Stomach (tissue), 9 donors: Measurements from ENCODE around the gene MANSC4. TPM values are rescaled to one million over a fixed set of nuclear protein-coding genes. Genes with fewer than 3 reads are reported as not detected.

ENCODE experiments used
- DNase-seq, 2 donors: peaks; one replicate each; pipeline versions ENCODE4 v3.0.0 to v3.0.0-alpha.2; 2013 to 2019
- H3K27ac ChIP-seq, 5 donors: fragments of 200-600 bp in 4 of 5; sonication (generic) in 4 of 5; one replicate each; pipeline ENCODE4 v1.5.1; 2013 to 2019; ENCODE audit warnings: mild to moderate bottlenecking in 1 of 5, moderate library complexity in 1 of 5
- H3K27me3 ChIP-seq, 3 donors: fragments of 200-600 bp; sonication (generic); one replicate each; pipeline ENCODE4 v1.5.1; 2017 to 2019; ENCODE audit warnings: mixed run types in 1 of 3
- H3K36me3 ChIP-seq, 4 donors: fragments of 200-600 bp; sonication (generic); 1 replicate in 3 of 4; 2 replicates in 1 of 4; pipeline ENCODE4 v1.5.1; 2016 to 2019
- H3K4me1 ChIP-seq, 4 donors: fragments of 200-600 bp; sonication (generic); one replicate each; pipeline ENCODE4 v1.5.1; 2016 to 2019
- H3K4me3 ChIP-seq, 4 donors: fragments of 200-600 bp; sonication (generic) in 3 of 4; one replicate each; pipeline ENCODE4 v1.5.1; 2016 to 2019; ENCODE audit warnings: mild to moderate bottlenecking in 1 of 4
- H3K9me3 ChIP-seq, 4 donors: fragments of 200-600 bp; sonication (generic); one replicate each; pipeline ENCODE4 v1.5.1; 2016 to 2019
- EP300 ChIP-seq: sonication (generic); formaldehyde crosslinking; IDR thresholded peaks from one replicate; pipeline ENCODE4 v1.6.1; 2017; ENCODE audit warnings: antibody characterized with exemption
- POLR2A ChIP-seq, 4 donors: fragments of 450-650 bp; IDR thresholded peaks; one replicate each; pipeline ENCODE4 v1.6.1; 2016; ENCODE audit warnings: antibody characterized with exemption in 4 of 4, control low read depth in 2 of 4, mild to moderate bottlenecking in 1 of 4, moderate library complexity in 1 of 4
- POLR2AphosphoS5 ChIP-seq, 3 donors: sonication (generic); formaldehyde crosslinking; IDR thresholded peaks; one replicate each; pipeline ENCODE4 v1.6.1; 2016; ENCODE audit warnings: antibody characterized with exemption in 3 of 3
- WGBS, 5 donors: extraction: QIAGEN DNeasy Blood & Tissue Kit in 3 of 5; methylation state at CpG; one replicate each; pipeline versions ENCODE4 v1.1.5 to v1.1.7; 2013 to 2018; 5-methylcytosine and 5-hydroxymethylcytosine counted together
- intact Hi-C: fragments of 100-400 bp; cut with DNase I; formaldehyde crosslinking; loops from one replicate; pipeline ENCODE4 v1.15.1; 2023; ENCODE audit warnings: low total_unique reads
- polyA plus RNA-seq, 3 donors: library from polyadenylated mRNA; stranded (reverse); fragments of 200-250 nt; gene quantifications; one replicate each; pipeline ENCODE4 v1.2.3, GENCODE V29; 2013
- total RNA-seq, 5 donors: library from RNA; depleted of rRNA; stranded (reverse); fragments of >200 nt; gene quantifications; one replicate each; pipeline versions ENCODE4 v1.1.0 to v1.2.3, GENCODE V29; 2014 to 2016
- TF ChIP-seq, protein P1 (sequence below), 7 experiments: fragments of 450-650 bp in 4 of 7; fragments of 200-600 bp in 3 of 7; sonication (generic) in 3 of 7; IDR thresholded peaks; one replicate each; pipeline ENCODE4 v1.5.1; 2016 to 2019; ENCODE audit warnings: antibody characterized with exemption in 7 of 7, control low read depth in 2 of 7, mild to moderate bottlenecking in 1 of 7
- donor health status: healthy with polysubstance abuse.
- donor health status: Bipolar disorder and iron deficiency.
- donor health status: healthy.

Gene MANSC4
- total and polyA plus RNA-seq, 8 donors = not detected

DNA sequence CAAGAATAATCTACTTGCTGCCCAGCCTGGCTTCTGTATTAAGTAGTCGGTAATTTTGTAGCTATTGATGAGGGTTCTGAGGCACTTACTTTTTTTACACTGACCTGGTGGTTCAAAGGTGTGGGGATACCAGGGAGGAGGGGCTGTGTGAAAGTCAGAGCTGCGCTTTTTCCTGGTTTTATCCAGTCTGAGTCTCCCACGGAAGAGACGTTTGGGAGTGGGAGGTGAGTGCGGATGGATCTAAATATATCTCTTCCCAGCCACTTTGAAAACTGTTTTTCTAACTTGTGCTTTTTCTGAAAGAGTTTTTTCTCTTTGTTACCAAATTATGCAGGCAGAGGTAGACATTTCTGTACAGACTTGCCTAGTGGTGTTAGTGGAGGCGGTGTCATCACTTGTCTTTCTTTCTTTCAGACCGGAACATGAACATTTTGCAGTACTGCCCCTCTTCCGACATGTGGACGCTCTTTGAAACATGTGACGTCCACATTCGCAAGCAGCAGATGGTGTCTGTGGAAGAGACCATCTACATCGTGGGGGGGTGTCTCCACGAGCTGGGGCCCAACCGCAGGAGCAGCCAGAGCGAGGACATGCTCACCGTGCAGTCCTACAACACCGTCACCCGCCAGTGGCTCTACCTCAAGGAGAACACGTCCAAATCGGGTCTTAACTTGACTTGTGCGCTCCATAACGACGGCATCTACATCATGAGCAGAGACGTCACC is 17.4 kb upstream of the MANSC4 start:
- 95 to 98% (median 96%) methylated on average over 24 of the region's 24 CpGs for WGBS, 5 donors
- Histone ChIP-seq H3K9me3 (no peaks in the 10 kb centered on the region), H3K4me1 (peaks cover 0 to 15% (median 5%) of the 10 kb centered on the region in 4 donors), H3K27me3 (no peaks in the 10 kb centered on the region), H3K27ac (no peak overlapping the region), H3K4me3 (no peak overlapping the region), H3K36me3 (peaks cover 24 to 81% (median 65%) of the 10 kb centered on the region in 4 donors)
- TF ChIP-seq, protein P1, sequence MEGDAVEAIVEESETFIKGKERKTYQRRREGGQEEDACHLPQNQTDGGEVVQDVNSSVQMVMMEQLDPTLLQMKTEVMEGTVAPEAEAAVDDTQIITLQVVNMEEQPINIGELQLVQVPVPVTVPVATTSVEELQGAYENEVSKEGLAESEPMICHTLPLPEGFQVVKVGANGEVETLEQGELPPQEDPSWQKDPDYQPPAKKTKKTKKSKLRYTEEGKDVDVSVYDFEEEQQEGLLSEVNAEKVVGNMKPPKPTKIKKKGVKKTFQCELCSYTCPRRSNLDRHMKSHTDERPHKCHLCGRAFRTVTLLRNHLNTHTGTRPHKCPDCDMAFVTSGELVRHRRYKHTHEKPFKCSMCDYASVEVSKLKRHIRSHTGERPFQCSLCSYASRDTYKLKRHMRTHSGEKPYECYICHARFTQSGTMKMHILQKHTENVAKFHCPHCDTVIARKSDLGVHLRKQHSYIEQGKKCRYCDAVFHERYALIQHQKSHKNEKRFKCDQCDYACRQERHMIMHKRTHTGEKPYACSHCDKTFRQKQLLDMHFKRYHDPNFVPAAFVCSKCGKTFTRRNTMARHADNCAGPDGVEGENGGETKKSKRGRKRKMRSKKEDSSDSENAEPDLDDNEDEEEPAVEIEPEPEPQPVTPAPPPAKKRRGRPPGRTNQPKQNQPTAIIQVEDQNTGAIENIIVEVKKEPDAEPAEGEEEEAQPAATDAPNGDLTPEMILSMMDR (IDR thresholded peaks at IDR 0.05) = no peak
- TF ChIP-seq EP300 (no peak), POLR2AphosphoS5 (IDR thresholded peaks at IDR 0.05) (no peak), POLR2A (IDR thresholded peaks at IDR 0.05) (no peak)
- intact Hi-C loops = no loop called here
- DNase-seq = no peak

DNA sequence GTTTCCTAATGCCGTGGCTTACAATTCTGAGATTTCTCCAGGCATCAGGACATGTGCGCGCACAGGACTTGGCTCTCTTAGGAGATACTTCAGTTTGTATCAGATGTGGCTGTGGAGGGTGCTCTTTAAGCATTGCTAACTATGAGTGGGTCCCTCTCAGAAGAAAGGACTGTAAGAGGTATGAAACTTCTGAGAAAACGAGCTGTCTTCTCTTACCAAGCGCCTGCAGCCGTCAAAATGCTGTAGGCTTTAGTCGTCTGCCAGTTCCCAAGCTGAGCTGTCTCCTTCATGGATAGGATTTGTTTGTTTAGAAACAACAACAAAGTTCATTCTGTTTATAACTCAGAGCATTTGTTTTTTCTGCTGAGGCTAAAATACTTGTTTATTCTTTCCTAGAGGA is 16.1 kb upstream of the MANSC4 start:
- peaks cover 0 to 15% (median 5%) of the 10 kb centered on the region in 4 donors for H3K4me1 ChIP-seq
- peaks cover 31 to 87% (median 76%) of the 10 kb centered on the region in 4 donors for H3K36me3 ChIP-seq
- DNase-seq = no peak
- no peak overlapping the region for H3K4me3 ChIP-seq
- H3K27ac ChIP-seq = peak overlapping the region in 1 of 5 donors; percentile 4
- H3K9me3 ChIP-seq = no peaks in the 10 kb centered on the region
- 73 to 86% (median 79%) methylated on average over 7 of the region's 7 CpGs for WGBS, 5 donors
- TF ChIP-seq EP300 (no peak), POLR2A (IDR thresholded peaks at IDR 0.05) (no peak), POLR2AphosphoS5 (IDR thresholded peaks at IDR 0.05) (no peak)
- TF ChIP-seq, protein P1 (IDR thresholded peaks at IDR 0.05) = no peak
- no peaks in the 10 kb centered on the region for H3K27me3 ChIP-seq
- intact Hi-C loops = no loop called here

DNA sequence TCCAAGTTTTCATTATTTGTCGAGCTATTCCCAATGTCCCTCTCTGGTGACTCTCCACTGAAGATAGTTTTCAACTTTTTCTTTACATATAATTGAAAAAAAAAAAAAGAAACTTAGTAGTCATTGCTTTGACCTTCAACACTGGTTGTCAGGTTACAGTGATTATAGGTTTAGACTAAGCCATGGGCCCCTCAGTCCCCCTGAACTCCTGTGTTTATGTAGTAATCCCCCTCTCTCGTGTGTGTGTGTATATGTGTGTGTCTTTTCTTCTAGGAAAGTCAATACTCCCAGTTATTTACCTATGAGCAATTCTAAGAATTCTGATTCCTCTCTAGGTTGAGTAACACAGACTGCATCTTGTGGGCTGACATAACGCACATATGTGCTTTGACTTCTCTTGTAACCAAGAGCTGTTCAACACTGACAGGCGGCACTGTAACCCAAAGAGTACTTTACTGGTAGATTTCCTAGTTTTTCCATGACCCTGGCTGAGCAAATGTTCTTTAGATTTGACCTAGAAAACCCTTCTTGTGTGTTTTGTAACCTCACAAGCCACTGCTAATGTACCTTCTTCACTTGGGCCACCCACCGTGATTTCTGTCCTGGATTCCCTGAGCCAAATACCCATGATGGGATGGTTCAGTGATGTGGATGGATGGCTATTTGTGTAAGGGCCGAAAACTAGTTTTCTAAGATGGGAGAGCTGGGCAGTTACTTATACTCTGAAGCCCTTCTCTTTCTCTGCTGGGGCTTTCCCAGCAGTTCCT is 15.0 kb upstream of the MANSC4 start:
- Histone ChIP-seq H3K36me3 (peaks cover 31 to 86% (median 76%) of the 10 kb centered on the region in 4 donors), H3K27me3 (no peaks in the 10 kb centered on the region), H3K9me3 (no peaks in the 10 kb centered on the region), H3K27ac (peak overlapping the region in 1 of 5 donors; percentile 4), H3K4me1 (peaks cover 0 to 8% (median 4%) of the 10 kb centered on the region in 4 donors), H3K4me3 (no peak overlapping the region)
- WGBS, 5 donors = 71 to 82% (median 77%) methylated on average over 6 of the region's 6 CpGs
- intact Hi-C loops = no loop called here
- TF ChIP-seq EP300 (no peak), POLR2AphosphoS5 (IDR thresholded peaks at IDR 0.05) (no peak), POLR2A (IDR thresholded peaks at IDR 0.05) (no peak)
- DNase-seq = no peak

DNA sequence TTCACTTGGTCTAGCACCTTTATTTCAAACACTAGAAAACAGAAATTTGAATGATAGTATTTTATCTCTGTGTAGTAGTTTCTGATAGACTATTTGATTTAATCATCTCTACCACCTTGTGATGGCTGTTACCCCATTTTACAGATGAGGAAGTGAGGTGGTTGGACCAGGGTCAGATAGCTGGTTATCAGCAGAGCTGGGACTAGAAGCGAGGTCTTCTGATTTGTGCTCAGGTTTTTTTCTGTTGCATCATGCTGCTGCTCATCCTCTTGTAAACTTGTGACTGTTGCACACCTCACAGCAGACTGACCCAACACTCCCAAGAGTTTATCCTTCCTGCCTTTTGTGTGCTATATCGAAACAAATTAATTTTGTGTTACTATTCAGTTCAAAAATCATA is 10.1 kb upstream of the MANSC4 start:
- Histone ChIP-seq H3K9me3 (no peaks in the 10 kb centered on the region), H3K36me3 (peaks cover 19 to 45% (median 35%) of the 10 kb centered on the region in 4 donors), H3K27me3 (no peaks in the 10 kb centered on the region), H3K4me1 (peaks cover 3 to 49% (median 23%) of the 10 kb centered on the region in 4 donors), H3K4me3 (no peak overlapping the region), H3K27ac (no peak overlapping the region)
- no peak for TF ChIP-seq POLR2A (IDR thresholded peaks at IDR 0.05)
- TF ChIP-seq EP300 = no peak
- no peak for TF ChIP-seq POLR2AphosphoS5 (IDR thresholded peaks at IDR 0.05)
- TF ChIP-seq, protein P1 (IDR thresholded peaks at IDR 0.05) = no peak
- WGBS, 5 donors = 91 to 100% (median 97%) methylated on average over 2 of the region's 2 CpGs
- DNase-seq = no peak
- intact Hi-C loops = no loop called here
